Thyroid gland (tissue), 4 donors: ENCODE measurements around the gene GGT6. TPM values are rescaled to one million over a fixed set of nuclear protein-coding genes. Genes with fewer than 3 reads are reported as not detected.
"Not testable (repeated sequence)": the region's sequence is repeated elsewhere in the genome, so short reads cannot be mapped to it uniquely, and the experiment has no call there.

ENCODE experiments used
- DNase-seq, 2 donors: peaks; one replicate each; pipeline ENCODE4 v3.0.0-alpha.2; 2019
- H3K27ac ChIP-seq, 3 donors: fragments of 200-600 bp; sonication (generic); 1 replicate in 2 of 3; 2 replicates in 1 of 3; pipeline ENCODE4 v1.5.1; 2016 to 2019; ENCODE audit warnings: mild to moderate bottlenecking in 1 of 3, moderate library complexity in 1 of 3
- H3K27me3 ChIP-seq: fragments of 200-600 bp; sonication (generic); one replicate; pipeline ENCODE4 v1.5.1; 2019
- H3K36me3 ChIP-seq, 2 donors: fragments of 200-600 bp; sonication (generic); one replicate each; pipeline ENCODE4 v1.5.1; 2016 to 2019
- H3K4me1 ChIP-seq, 2 donors: fragments of 200-600 bp; sonication (generic); one replicate each; pipeline ENCODE4 v1.5.1; 2017 to 2019
- H3K4me3 ChIP-seq, 3 donors: fragments of 200-600 bp; sonication (generic); replicated peaks in 1 of 3; 1 replicate in 2 of 3; 2 replicates in 1 of 3; pipeline ENCODE4 v1.5.1; 2016; ENCODE audit warnings: mild to moderate bottlenecking in 1 of 3
- H3K9me3 ChIP-seq: fragments of 200-600 bp; sonication (generic); one replicate; pipeline ENCODE4 v1.5.1; 2017
- CTCF ChIP-seq, 6 experiments: fragments of 200-600 bp in 3 of 6; fragments of 450-650 bp in 3 of 6; sonication (generic) in 3 of 6; IDR thresholded peaks; one replicate each; pipeline ENCODE4 v1.5.1; 2016 to 2019; ENCODE audit warnings: antibody characterized with exemption in 6 of 6, mild to moderate bottlenecking in 2 of 6, inconsistent platforms in 1 of 6, moderate library complexity in 1 of 6
- POLR2A ChIP-seq, 2 donors: fragments of 450-650 bp; IDR thresholded peaks; one replicate each; pipeline ENCODE4 v1.6.1; 2017; ENCODE audit warnings: antibody characterized with exemption in 2 of 2, mild to moderate bottlenecking in 2 of 2, moderate library complexity in 1 of 2
- WGBS, 2 donors: methylation state at CpG; one replicate each; pipeline ENCODE4 v1.1.5; 2017; 5-methylcytosine and 5-hydroxymethylcytosine counted together
- intact Hi-C: fragments of 100-400 bp; cut with DNase I; formaldehyde crosslinking; loops from one replicate; pipeline ENCODE4 v1.15.1; 2023
- total RNA-seq, 4 donors: library from RNA; depleted of rRNA; stranded (reverse); fragments of >200 nt; gene quantifications; one replicate each; pipeline ENCODE4 v1.2.3, GENCODE V29; 2016

The GGT6 gene
- total RNA-seq, 4 donors from 2014 or later: 0.56 to 1.3 TPM; not detected in 2

- peaks cover 4 to 5% of the 10 kb centered on the region in 2 donors for H3K4me1 ChIP-seq
- no peaks in the 10 kb centered on the region for H3K36me3 ChIP-seq
- WGBS, 2 donors: 87% methylated on average over 10 to 11 of the region's 12 CpGs
- H3K9me3 ChIP-seq: no peaks in the 10 kb centered on the region
- no peak overlapping the region for H3K27ac ChIP-seq
- no peak for DNase-seq
- H3K4me3 ChIP-seq: no peak overlapping the region
- no peaks in the 10 kb centered on the region for H3K27me3 ChIP-seq
- intact Hi-C loops: no loop called here
- TF ChIP-seq CTCF (IDR thresholded peaks at IDR 0.05): no peak
- TF ChIP-seq POLR2A (IDR thresholded peaks at IDR 0.05): no peak
These were observed 45.4 kb upstream of the GGT6 start for GRCh38 chr17:4605826-4606225.

- 87 to 89% methylated on average over 11 of the region's 11 CpGs for WGBS, 2 donors
- not testable (repeated sequence) for H3K4me1 ChIP-seq
These were observed 44.4 kb upstream of the GGT6 start for GRCh38 chr17:4604736-4605135.

GRCh38 chr17:4604111-4604644, 43.8 kb upstream of the GGT6 start:
- DNase-seq: peak; percentile 16 to 23
- H3K9me3 ChIP-seq: no peaks in the 10 kb centered on the region
- WGBS, 2 donors: 61 to 63% methylated on average over 17 to 18 of the region's 18 CpGs
- no peak overlapping the region for H3K4me3 ChIP-seq
- no peaks in the 10 kb centered on the region for H3K36me3 ChIP-seq
- no peaks in the 10 kb centered on the region for H3K27me3 ChIP-seq
- H3K4me1 ChIP-seq: peaks cover 4 to 5% of the 10 kb centered on the region in 2 donors
- no peak for TF ChIP-seq POLR2A (IDR thresholded peaks at IDR 0.05)
- TF ChIP-seq CTCF (IDR thresholded peaks at IDR 0.05): no peak
- intact Hi-C loops: no loop called here
- H3K27ac ChIP-seq: no peak overlapping the region

More at GRCh38 chr17:4604736-4605135, 44.4 kb upstream of the GGT6 start:
- intact Hi-C loops, H3K36me3 ChIP-seq, H3K4me3 ChIP-seq, DNase-seq, H3K27me3 ChIP-seq, H3K27ac ChIP-seq, H3K9me3 ChIP-seq: not testable (repeated sequence)

GRCh38 chr17:4602041-4602440, 41.7 kb upstream of the GGT6 start:
- no peaks in the 10 kb centered on the region for H3K36me3 ChIP-seq
- intact Hi-C loops: no loop called here
- no peak for DNase-seq
- H3K9me3 ChIP-seq: no peaks in the 10 kb centered on the region
- no peak for TF ChIP-seq POLR2A (IDR thresholded peaks at IDR 0.05)
- no peak for TF ChIP-seq CTCF (IDR thresholded peaks at IDR 0.05)
- no peak overlapping the region for H3K4me3 ChIP-seq
- no peaks in the 10 kb centered on the region for H3K27me3 ChIP-seq
- WGBS, 2 donors: 83 to 90% methylated on average over 5 of the region's 5 CpGs
- no peak overlapping the region for H3K27ac ChIP-seq
- no peaks in the 10 kb centered on the region for H3K4me1 ChIP-seq

GRCh38 chr17:4601326-4601725, 40.9 kb upstream of the GGT6 start:
- Histone ChIP-seq H3K4me3 (no peak overlapping the region), H3K27me3 (no peaks in the 10 kb centered on the region), H3K9me3 (no peaks in the 10 kb centered on the region), H3K36me3 (no peaks in the 10 kb centered on the region), H3K4me1 (no peaks in the 10 kb centered on the region), H3K27ac (no peak overlapping the region)
- TF ChIP-seq POLR2A (IDR thresholded peaks at IDR 0.05) (no peak), CTCF (IDR thresholded peaks at IDR 0.05) (no peak)
- DNase-seq: no peak
- 86 to 95% methylated on average over 4 of the region's 4 CpGs for WGBS, 2 donors
- intact Hi-C loops: no loop called here

- TF ChIP-seq POLR2A (IDR thresholded peaks at IDR 0.05): no peak
- no peak for TF ChIP-seq CTCF (IDR thresholded peaks at IDR 0.05)
- no peaks in the 10 kb centered on the region for H3K27me3 ChIP-seq
- no peak for DNase-seq
- no peaks in the 10 kb centered on the region for H3K36me3 ChIP-seq
- intact Hi-C loops: no loop called here
- H3K27ac ChIP-seq: no peak overlapping the region
- WGBS, 2 donors: 62 to 76% methylated on average over 3 to 9 of the region's 13 CpGs
- no peak overlapping the region for H3K4me3 ChIP-seq
- no peaks in the 10 kb centered on the region for H3K9me3 ChIP-seq
- no peaks in the 10 kb centered on the region for H3K4me1 ChIP-seq
These were observed 40.2 kb upstream of the GGT6 start for GRCh38 chr17:4600563-4600962.
